LNCaP clone FGC (cell line): Measurements from ENCODE around the gene UBE2U.

Experiments used
- DNase-seq: peaks from one replicate; pipeline ENCODE4 v3.0.0-alpha.2; 2011; ENCODE audit warnings: low read depth
- H3K4me3 ChIP-seq: 2 replicates; pipeline ENCODE4 v1.5.1; 2011; ENCODE audit warnings: mild to moderate bottlenecking, low read depth, low read length, control low read depth
- TF ChIP-seq, protein P1 (sequence below): IDR thresholded peaks from 2 replicates; pipeline ENCODE4 v1.5.1; 2012; ENCODE audit warnings: mild to moderate bottlenecking; ENCODE audit not compliant: control insufficient read depth, insufficient read depth; ENCODE audit errors: extremely low read depth

Gene UBE2U

DNA sequence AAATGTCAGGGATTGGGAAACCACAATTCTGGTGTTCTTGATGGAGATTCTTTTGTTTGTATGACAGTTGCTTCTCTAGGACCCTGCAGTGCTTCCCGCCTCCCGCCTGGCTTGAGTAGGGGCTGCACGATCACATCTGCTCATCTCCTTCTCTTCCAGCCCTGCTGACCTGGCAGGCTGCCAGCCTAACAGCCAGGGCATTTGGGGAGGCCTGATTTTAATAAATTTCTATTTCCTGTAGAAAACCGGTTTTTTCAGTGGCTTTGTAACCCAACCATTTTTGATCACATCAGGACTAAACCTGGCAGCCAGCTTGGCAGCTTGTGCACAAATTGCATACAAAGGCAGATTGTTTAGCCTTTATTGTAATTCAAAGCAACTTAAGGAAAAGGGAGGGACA is 78.9 kb downstream of the UBE2U start:
- H3K4me3 ChIP-seq: no peak overlapping the region
- DNase-seq: peak; percentile 26
- TF ChIP-seq, protein P1, sequence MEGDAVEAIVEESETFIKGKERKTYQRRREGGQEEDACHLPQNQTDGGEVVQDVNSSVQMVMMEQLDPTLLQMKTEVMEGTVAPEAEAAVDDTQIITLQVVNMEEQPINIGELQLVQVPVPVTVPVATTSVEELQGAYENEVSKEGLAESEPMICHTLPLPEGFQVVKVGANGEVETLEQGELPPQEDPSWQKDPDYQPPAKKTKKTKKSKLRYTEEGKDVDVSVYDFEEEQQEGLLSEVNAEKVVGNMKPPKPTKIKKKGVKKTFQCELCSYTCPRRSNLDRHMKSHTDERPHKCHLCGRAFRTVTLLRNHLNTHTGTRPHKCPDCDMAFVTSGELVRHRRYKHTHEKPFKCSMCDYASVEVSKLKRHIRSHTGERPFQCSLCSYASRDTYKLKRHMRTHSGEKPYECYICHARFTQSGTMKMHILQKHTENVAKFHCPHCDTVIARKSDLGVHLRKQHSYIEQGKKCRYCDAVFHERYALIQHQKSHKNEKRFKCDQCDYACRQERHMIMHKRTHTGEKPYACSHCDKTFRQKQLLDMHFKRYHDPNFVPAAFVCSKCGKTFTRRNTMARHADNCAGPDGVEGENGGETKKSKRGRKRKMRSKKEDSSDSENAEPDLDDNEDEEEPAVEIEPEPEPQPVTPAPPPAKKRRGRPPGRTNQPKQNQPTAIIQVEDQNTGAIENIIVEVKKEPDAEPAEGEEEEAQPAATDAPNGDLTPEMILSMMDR: no peak

DNA sequence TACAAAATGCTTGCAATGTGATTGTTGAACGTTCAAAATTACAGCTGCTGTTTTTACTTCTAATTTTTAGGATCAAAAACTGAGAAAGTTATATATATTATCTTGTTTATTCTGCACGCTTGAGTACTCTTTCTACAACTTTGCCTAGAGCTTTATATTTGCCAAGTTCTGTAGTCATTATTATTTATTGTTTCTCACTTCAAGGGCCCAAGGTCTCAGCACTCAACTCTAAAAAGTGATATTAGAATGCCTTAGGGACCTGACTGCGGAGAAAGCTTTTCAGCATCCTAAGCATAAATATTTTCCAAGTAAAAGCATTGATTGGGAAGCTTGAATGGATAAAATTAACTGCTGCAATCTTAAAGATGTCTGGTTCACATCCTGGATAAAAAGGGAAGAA is 83.6 kb downstream of the UBE2U start:
- H3K4me3 ChIP-seq: no peak overlapping the region
- TF ChIP-seq, protein P1: no peak
- DNase-seq: no peak

DNA sequence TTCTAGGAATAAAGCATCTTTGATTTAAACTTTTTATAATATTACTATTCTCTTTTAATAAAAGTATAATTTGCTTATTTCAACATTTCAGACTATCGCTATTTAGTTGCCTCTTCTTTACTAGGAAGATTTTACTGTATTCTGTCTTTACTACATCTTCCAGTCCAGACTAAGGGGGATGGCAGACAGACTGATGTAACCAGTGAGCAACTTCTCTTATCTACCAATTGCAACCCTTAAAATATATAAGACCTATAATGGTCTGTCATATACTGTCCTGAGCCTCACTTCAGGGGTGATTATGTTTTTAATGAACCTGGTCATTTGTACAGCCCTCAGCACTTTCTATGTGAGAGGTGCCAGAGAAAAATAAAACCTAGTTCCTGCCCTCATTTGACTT is 87.0 kb downstream of the UBE2U start:
- no peak for DNase-seq
- TF ChIP-seq, protein P1: no peak
- no peak overlapping the region for H3K4me3 ChIP-seq

DNA sequence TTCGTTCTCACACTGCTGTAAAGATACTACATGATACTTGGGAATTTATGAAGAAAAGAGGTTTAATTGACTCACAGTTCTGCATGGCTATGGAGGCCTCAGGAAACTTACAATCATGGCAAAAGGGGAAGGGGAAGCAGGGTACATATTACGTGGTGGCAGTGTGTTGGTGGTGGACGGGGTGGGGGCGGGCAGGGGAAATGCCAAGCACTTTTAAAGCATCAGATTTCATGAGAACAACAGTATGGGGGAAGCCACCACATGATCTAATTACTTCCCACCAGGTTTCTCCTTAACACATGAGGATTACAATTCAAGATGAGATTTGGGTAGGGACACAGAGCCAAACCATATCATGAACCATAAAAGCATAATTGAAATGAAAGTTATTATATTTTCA is 88.5 kb downstream of the UBE2U start:
- TF ChIP-seq, protein P1: no peak
- no peak overlapping the region for H3K4me3 ChIP-seq
- no peak for DNase-seq

DNA sequence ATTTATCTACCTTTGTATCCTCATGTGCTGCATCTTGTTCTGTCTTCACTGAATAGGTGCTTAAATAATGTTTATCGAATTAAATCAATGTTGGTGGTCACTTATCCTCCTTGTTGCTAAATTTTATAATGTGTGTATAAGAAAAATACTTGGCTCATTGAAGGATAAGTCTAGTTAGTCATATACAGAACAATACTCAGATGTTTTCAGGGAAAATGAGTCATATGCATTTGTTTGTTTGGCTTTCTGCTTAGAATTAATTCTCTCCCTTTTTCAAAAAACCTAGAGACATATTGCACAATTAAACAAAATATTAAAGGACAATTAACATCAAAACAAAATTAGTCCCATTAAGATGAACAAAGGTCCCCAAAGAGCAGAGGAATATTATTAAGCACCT is 89.0 kb downstream of the UBE2U start:
- no peak for DNase-seq
- TF ChIP-seq, protein P1: no peak
- no peak overlapping the region for H3K4me3 ChIP-seq

DNA sequence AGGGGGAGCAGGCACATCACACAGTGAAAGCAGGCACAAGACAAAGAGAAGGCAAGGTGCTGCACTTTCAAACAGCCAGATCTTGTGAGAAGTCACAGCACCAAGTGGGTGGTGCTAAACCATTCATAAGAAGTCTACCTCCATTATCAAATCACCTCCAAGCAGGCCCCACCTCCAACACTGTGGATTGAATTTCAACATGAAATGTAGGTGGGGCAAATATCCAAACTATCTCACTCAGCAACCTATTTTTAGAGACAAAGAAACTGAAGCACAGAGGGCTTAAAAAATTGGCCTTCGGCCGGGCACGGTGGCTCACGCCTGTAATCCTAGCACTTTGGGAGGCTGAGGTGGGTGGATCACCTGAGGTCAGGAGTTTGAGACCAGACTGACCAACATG is 90.4 kb downstream of the UBE2U start:
- no peak overlapping the region for H3K4me3 ChIP-seq
- TF ChIP-seq, protein P1: no peak
- no peak for DNase-seq

DNA sequence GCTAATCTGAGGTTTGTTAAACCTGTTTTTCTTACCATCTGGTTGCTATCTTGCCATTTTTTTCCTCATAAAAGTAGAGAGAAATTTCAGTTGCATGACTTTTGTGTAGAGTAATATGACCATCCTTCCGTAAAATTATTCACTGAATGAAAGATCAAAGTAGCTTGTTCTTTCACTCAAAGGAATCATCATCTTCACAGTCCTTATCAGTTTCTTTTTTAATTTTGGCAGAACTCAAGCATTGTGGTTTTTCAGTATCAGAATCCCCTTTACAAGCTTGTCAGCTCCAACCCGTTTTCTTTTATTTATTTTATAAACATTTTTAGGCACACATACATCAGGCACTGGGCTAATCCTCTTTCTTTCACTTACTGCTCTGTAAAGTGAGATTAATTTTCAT is 91.7 kb downstream of the UBE2U start:
- no peak overlapping the region for H3K4me3 ChIP-seq
- TF ChIP-seq, protein P1: no peak
- DNase-seq: no peak
